GM12891 (cell line): Measurements from ENCODE around the gene YTHDF1.

Source experiments
- DNase-seq: peaks from one replicate; pipeline ENCODE4 v3.0.0; 2011; ENCODE audit warnings: low spot score; ENCODE audit not compliant: insufficient read length
- FAIRE-seq: peaks from 2 replicates; lab custom pipeline; 2011; peaks lifted over from hg19 to GRCh38; lab: Jason Lieb, UNC
- PAX5 ChIP-seq: IDR thresholded peaks from 2 replicates; pipeline ENCODE4 v1.6.1; 2011; ENCODE audit warnings: low read length, moderate library complexity, mild to moderate bottlenecking; ENCODE audit not compliant: insufficient read depth, severe bottlenecking
- POLR2A ChIP-seq: IDR thresholded peaks from 2 replicates; pipeline ENCODE4 v1.6.1; 2011; ENCODE audit warnings: low read depth, low read length, control low read depth
- POLR2AphosphoS5 ChIP-seq: IDR thresholded peaks from 2 replicates; pipeline ENCODE4 v1.6.1; 2011; ENCODE audit warnings: low read depth, low read length, control low read depth
- POU2F2 ChIP-seq: IDR thresholded peaks from 2 replicates; pipeline ENCODE4 v1.6.1; 2011; ENCODE audit warnings: low read depth, mild to moderate bottlenecking, control low read depth, low read length, moderate library complexity
- SPI1 ChIP-seq: IDR thresholded peaks from 2 replicates; pipeline ENCODE4 v1.6.1; 2011; ENCODE audit warnings: low read depth, low read length, control low read depth
- TAF1 ChIP-seq: IDR thresholded peaks from 2 replicates; pipeline ENCODE4 v1.6.1; 2011; ENCODE audit warnings: low read depth, low read length, control low read depth

Gene YTHDF1

DNA sequence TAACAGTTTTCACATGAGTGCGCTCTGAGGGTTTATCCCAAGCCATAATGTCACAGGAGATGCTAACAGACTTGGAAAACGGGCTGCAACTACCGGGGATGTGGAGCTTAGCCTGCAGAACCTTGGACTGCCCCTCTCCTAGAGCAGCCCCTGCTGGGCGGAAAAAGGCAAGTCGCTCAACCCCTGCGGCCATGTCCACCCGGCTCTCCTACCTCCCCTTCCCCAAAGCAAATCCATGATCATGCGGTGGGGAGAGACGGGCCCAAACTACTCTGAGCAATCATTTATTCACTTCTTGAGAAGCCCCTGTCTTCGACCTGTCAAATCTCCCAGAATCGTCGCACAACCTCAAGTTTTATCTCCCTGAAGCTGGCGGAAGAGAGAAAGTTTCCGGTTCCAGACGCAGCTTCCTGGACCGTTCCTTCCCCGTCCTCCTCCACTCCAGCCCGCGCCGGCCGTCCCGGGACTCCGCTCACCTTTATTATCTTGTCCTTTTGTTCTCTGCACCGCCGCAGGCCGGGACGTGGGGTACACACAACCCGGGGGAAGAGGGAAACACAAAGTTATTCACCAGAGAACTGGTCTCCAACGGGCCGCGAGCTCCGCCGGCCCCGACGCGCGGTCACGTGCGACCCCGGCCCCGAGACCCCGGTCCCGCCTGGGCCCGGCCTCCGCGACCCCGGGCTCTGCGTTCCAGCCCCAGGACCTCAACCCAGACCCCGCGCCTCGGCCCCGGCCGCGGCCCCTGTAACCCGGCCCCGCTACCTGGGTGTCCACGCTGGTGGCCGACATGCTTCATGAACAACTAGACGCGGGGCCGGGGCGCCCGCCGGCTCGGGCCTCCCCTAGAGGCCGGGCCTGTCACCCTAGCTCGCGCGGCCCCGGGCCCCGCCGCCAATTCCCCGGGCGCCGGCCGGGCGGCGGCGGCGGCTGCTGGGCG is 560 bp downstream of the YTHDF1 start:
- DNase-seq (no peak), FAIRE-seq (peak; percentile 45)
- TF ChIP-seq POLR2AphosphoS5 (0 out of 2 replicates have a peak, but pooled peaks have one; percentile 24), PAX5 (no peak), SPI1 (no peak)

DNA sequence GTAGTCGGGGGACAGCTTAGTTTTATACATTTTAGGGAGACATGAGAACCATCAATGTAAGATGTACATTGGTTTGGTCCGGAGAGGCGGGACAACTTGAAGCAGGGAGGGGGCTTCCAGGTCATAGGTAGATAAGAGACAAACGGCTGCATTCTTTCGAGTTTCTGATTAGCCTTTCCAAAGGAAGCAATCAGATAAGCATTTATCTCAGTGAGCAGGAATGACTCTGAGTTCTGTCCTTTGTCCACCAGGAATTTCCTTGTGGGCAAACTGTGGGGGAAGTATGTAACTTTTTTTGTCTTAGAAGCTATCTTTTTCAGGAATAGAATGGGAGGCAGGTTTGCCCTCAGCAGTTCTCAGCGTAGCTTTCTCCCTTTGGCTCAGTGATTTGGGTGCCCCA is 1.4 kb downstream of the YTHDF1 start:
- no peak for FAIRE-seq

DNA sequence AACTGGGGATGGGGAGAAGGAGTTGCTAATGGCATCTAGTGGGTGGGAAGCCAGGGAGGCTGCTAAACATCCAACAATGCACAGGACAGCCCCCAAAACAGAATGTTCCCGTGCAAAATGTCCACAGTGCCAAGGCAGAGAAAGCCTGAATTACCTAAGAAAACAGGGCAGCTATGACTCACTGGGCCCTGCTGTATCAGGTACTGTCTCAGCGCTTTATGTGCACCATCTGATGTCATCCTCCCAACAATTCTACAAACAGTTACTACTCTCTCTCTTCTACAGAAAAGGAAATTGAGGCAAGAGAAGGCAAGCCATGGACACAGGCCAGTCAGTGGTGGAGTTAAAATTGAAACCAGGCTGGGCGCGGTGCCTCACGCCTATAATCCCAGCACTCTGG is 3.1 kb downstream of the YTHDF1 start:
- DNase-seq (no peak), FAIRE-seq (no peak)
- TF ChIP-seq POLR2A (no peak), POU2F2 (no peak), TAF1 (no peak), PAX5 (no peak)

More for the DNA sequence above, 1.4 kb downstream of the YTHDF1 start:
- DNase-seq, result no peak
- TF ChIP-seq SPI1 (no peak), POLR2A (no peak), POLR2AphosphoS5 (no peak), POU2F2 (no peak), PAX5 (no peak), TAF1 (no peak)

DNA sequence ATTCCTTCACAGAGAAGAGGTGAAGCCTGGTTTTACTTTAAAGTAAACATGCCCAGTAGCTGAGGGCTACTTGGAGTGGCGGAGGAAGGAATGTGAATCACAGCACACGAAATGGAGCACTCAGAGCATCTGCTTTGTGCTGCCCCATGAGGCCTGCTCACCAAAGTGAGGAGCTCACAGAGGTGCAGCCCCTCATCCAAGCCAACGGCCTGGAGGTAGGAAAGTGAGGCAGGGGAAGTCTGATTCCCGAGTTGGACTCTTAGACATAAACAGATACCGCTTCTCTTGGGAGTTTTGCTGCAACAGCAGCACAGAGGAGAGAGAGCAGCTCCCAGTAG is 3.6 kb downstream of the YTHDF1 start:
- FAIRE-seq, result no peak
- no peak for TF ChIP-seq POLR2A
- DNase-seq, result no peak

GRCh38 chr20:63210011-63210605 is 5.8 kb downstream of the YTHDF1 start:
- DNase-seq (no peak), FAIRE-seq (no peak)
- no peak for TF ChIP-seq POLR2AphosphoS5
- TF ChIP-seq TAF1, result no peak

DNA sequence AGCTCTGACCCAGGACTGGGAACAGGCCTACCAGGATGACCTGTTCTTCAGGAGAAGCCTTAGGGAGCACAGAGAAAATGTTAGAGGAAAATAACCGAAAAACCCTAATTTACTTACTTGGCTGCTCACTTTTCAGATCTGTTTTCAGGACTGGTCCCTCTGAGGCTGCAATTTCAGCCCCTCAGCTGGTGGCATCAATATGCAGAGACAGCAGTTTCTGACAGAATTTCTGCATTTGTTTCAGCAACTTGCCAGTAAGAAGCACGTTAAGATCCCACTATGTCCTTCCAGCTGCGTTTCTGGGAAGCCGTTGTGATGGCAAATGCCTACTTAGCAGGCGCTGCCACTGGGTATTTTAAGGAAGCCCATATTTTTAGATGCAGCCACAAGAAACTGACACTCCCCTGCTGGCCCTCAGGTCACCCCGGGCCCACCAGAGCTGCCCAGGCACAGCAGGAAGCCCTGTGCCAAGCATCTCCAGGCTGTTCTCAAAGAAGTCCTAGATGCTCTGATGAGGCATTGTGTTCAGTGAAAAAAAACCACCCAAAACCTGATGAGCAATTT is 7.5 kb downstream of the YTHDF1 start:
- FAIRE-seq, result no peak
- TF ChIP-seq PAX5 (no peak), POLR2A (no peak), SPI1 (no peak), TAF1 (no peak), POLR2AphosphoS5 (no peak), POU2F2 (no peak)
- DNase-seq, result no peak

DNA sequence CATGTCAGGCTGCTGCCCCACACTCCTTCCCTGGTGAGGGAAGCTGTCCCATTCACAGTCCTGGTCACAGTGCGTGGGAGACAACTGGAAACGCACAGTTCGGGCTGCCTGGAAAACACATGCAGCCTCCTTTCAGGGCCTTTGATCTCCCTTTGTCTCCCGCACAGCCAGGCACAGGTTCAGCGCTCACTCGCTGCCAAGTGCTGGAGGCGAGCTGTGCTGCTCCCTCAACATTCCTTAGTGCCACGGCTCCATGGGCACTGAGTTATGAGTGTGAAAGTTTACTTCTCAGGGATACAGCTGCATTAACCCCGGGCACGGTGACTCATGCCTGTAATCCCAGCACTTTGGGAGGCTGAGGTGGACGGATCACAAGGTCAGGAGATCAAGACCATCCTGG is 9.1 kb downstream of the YTHDF1 start:
- TF ChIP-seq POLR2A (no peak), TAF1 (no peak), POLR2AphosphoS5 (no peak), POU2F2 (no peak), SPI1 (no peak), PAX5 (no peak)
- DNase-seq (no peak), FAIRE-seq (no peak)

GRCh38 chr20:63205896-63206295 is 10.0 kb downstream of the YTHDF1 start:
- FAIRE-seq (no peak), DNase-seq (no peak)
- TF ChIP-seq POU2F2 (no peak), TAF1 (no peak), POLR2A (no peak), POLR2AphosphoS5 (no peak), SPI1 (no peak), PAX5 (no peak)

- TF ChIP-seq POLR2A (no peak), TAF1 (no peak), PAX5 (no peak), POLR2AphosphoS5 (no peak), SPI1 (no peak), POU2F2 (no peak)
- FAIRE-seq (no peak), DNase-seq (no peak)
These were observed 11.6 kb downstream of the YTHDF1 start for GRCh38 chr20:63204362-63204761.

DNA sequence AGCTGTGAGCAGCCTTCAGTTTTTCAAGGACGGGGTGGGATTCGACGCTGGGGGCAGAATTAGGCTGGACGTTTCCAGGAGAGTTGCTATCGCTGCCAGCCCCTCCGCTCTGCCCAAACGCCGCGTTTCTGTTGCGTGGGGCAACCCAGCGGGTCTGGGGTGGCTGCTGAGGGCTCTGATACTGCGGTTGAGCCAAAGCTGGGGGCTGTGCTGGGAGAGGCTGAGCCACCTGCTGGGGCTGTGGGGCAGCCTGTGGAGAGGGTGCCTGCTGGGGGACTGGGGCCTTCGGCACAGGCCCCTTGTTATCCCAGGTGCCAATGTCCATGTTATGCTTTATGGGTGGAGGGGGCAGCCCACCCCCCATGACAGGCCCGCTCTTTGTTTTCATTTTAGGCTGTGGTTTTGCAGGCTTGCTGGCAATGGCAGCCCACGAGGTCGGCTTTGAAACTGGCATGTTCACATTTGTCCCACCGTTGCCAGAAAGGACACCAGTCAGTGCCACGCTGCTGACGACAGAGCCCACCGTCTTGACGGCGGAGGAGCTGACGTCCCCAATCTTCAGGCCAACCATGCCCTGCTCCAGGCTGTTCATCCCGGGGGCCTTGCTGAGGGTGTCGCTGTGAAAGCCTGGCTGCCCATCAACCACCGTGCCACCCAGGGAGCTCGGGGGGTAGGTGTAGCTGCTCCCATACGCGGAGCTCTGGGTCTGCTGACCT is 13.0 kb downstream of the YTHDF1 start:
- TF ChIP-seq TAF1 (no peak), SPI1 (no peak), POLR2AphosphoS5 (no peak), PAX5 (no peak), POU2F2 (no peak), POLR2A (no peak)
- FAIRE-seq (no peak), DNase-seq (no peak)
